ENCODE measurements around the gene HERC2.

GRCh38 chr15:28265334-28266019 is 56.5 kb downstream of the HERC2 start:
- no peak for TF ChIP-seq CTCF (IDR thresholded peaks at IDR 0.05)
- no peak for TF ChIP-seq EP300 (IDR thresholded peaks at IDR 0.05)
- TF ChIP-seq POLR2A (IDR thresholded peaks at IDR 0.05): no peak

Data from ovary (tissue), 3 donors.